Esophagus (tissue), 2 donors: ENCODE data around the gene NOC4L. TPM values are rescaled to one million over a fixed set of nuclear protein-coding genes. Genes with fewer than 3 reads are reported as not detected.
A peak's percentile ranks its signal among the peaks of the same experiment; 100 is the strongest.

Experiments
- H3K27ac ChIP-seq, 2 donors: one replicate each; pipeline ENCODE4 v1.5.1; 2013; ENCODE audit warnings: low read depth in 2 of 2, mild to moderate bottlenecking in 2 of 2, inconsistent platforms in 1 of 2, low read length in 1 of 2, moderate library complexity in 1 of 2
- H3K27me3 ChIP-seq, 2 donors: one replicate each; pipeline ENCODE4 v1.6.1; 2013; ENCODE audit warnings: low read length in 2 of 2, control low read depth in 1 of 2, mild to moderate bottlenecking in 1 of 2; ENCODE audit not compliant: insufficient read depth in 2 of 2, control insufficient read depth in 1 of 2
- H3K36me3 ChIP-seq, 2 donors: one replicate each; pipeline ENCODE4 v1.6.1; 2013; ENCODE audit warnings: low read length in 1 of 2; ENCODE audit not compliant: control insufficient read depth in 2 of 2, insufficient read depth in 2 of 2
- H3K4me1 ChIP-seq, 2 donors: one replicate each; pipeline ENCODE4 v1.6.1; 2013; ENCODE audit warnings: low read length in 1 of 2; ENCODE audit not compliant: control insufficient read depth in 2 of 2, insufficient read depth in 2 of 2
- H3K4me3 ChIP-seq, 2 donors: one replicate each; pipeline ENCODE4 v1.5.1; 2013; ENCODE audit warnings: low read length in 2 of 2, mild to moderate bottlenecking in 2 of 2, low read depth in 1 of 2, moderate library complexity in 1 of 2
- H3K9me3 ChIP-seq, 2 donors: one replicate each; pipeline ENCODE4 v1.6.1; 2013; ENCODE audit warnings: mild to moderate bottlenecking in 2 of 2, low read depth in 1 of 2, low read length in 1 of 2, moderate library complexity in 1 of 2; ENCODE audit not compliant: control insufficient read depth in 2 of 2, insufficient read depth in 1 of 2
- WGBS, 2 donors: extraction: QIAGEN DNeasy Blood & Tissue Kit; methylation state at CpG; one replicate each; pipeline ENCODE4 v1.1.7; 2013; 5-methylcytosine and 5-hydroxymethylcytosine counted together
- polyA plus RNA-seq, 2 donors: library from polyadenylated mRNA; stranded (reverse); fragments of 200-250 nt; gene quantifications; one replicate each; pipeline ENCODE4 v1.2.3, GENCODE V29; 2013
- donor health status: healthy with polysubstance abuse.
- donor health status: Bipolar disorder and iron deficiency.

NOC4L gene
- polyA plus RNA-seq, 2 donors: 20.6 to 22.7 TPM

DNA sequence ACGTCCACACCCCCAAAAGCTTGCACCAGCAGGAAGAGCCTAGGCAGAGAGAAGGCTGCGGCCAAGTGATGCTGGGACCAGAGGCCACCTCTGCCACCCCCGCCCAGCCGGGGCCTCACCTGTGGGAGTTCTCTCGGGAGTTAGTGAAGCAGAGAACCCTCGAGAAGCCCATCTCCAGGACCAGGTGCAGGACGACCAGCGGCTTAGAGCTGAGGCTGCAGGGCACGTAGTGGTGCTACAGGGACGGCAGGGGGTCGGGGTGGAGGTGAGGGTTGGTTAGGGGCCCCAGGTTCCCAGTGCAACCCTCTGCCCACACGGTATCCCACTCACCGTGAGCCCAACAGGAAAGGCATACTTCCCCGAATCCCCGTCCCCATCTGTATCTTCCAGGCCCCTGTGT lies 3.8 kb upstream of the NOC4L start:
- Histone ChIP-seq H3K27me3 (no peaks in the 10 kb centered on the region), H3K9me3 (no peaks in the 10 kb centered on the region), H3K4me3 (no peak overlapping the region), H3K4me1 (peaks cover 6 to 21% of the 10 kb centered on the region in 2 donors), H3K36me3 (peaks cover 13 to 34% of the 10 kb centered on the region in 2 donors), H3K27ac (no peak overlapping the region)
- WGBS, 2 donors: 88 to 92% methylated on average over 15 of the region's 15 CpGs

DNA sequence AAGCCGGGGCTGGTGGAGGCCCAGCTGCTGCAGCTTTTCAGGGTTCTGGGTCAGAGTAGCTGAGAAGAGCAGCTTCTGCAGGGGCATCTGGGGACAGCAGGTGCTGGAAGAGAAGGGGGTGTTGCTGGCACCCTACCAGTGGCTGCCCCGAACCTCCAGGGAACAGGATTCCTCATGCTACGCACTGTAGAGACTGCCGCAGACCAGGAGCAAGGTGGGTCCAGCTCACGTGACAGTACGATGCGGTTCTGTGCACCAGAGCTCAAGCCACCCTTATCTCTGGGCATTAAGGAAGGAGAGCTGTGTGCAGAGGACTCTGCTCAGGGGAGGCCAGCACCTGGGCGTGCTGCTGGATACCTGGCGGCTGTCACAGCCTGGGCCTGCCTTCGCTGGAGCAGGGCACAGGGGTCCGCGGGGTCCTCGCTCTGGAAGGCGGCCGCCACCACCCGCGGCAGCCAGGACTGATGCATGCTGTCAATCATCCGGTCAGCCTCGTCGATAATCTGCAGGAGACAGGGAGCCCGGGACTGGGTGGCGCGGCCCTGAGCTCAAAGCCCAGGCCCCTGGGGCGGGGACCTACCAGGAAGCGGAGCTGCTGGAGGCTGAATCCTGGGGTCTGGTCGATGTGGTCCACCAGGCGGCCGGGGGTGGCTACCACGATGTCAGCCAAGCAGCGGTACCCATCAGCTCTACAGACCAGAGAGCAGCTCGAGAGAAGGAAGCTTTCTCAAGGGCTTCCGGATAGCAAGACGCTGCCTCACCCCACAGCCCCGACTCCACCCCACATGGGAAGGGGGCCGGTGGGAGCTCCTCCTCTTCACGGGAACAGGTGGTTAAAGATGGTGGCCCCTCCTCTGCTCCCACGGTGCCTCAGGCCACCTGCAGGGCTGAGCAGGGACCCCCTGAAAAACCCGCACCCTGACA lies 3.1 kb upstream of the NOC4L start:
- no peaks in the 10 kb centered on the region for H3K27me3 ChIP-seq
- peaks cover 13 to 34% of the 10 kb centered on the region in 2 donors for H3K36me3 ChIP-seq
- 94% methylated on average over 38 of the region's 38 CpGs for WGBS, 2 donors
- no peak overlapping the region for H3K4me3 ChIP-seq
- H3K27ac ChIP-seq: no peak overlapping the region
- peaks cover 6 to 21% of the 10 kb centered on the region in 2 donors for H3K4me1 ChIP-seq
- no peaks in the 10 kb centered on the region for H3K9me3 ChIP-seq

DNA sequence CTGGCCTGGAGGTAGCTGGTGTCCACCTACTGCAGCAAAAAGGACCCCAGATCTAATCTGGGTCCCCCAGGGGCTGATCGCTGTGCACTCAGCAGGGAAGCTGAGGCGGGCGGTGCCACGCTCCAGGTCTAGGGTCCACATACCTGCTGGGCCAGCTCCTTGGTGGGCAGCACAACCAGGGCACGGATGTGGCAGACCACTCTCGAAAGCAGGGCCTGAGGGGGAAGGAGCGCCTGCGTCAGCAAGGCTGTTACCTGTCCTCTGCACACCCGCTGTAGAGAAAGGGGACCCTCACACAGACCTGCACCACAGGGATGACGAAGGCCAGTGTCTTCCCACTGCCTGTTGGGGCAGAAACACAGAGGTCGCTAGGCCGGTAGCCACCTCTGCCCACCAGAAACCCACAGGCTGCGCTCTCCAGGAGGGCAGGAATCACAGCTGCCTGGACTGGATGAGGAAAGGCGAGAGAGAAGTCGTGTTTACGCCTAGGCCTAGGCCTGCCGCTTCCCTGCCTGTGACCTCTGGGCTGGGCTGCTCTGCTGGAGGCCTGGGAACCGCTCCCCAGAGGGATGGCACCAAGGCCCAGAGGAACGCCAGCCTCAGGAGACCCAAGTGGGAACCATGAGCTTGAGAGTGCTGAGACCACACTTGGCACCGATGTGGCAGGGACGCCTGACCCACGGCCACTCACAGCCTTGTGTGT lies 2.1 kb upstream of the NOC4L start:
- Histone ChIP-seq H3K36me3 (peaks cover 13 to 34% of the 10 kb centered on the region in 2 donors), H3K4me1 (peaks cover 6 to 21% of the 10 kb centered on the region in 2 donors), H3K27ac (no peak overlapping the region), H3K27me3 (no peaks in the 10 kb centered on the region), H3K9me3 (no peaks in the 10 kb centered on the region), H3K4me3 (no peak overlapping the region)
- WGBS, 2 donors: 96 to 97% methylated on average over 22 of the region's 22 CpGs

DNA sequence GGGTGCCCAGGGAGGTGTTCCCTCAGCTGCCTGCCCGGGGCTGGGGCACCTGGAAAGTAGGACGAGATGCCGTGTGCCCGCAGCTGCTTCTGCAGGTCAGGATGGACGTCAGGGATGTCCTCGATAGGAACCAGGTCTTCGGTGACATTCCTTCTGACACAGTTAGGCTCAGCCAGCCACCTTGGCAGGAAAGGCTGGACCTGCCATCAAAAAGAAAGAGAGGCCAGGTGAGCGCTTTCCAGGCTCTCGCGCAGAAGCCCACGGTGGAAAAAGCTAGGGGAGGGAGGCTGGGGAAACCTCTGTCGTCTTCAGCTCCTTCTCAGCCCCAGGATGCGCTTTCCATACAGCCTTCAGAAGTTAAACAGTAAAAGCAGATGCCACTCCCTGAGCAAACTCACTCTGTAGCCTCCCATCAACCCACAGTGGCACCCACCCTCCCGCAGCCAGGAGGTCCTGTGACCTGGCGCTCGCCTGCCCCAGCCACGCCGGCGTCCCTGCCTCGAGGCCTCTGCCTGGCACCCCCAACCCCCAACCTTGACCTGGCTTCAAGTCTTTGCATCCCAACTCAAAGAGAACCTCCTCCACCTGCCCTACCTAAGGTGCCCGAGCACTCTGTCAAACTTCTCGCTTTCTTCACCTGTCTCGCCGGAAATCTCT lies 1.4 kb upstream of the NOC4L start:
- no peak overlapping the region for H3K27ac ChIP-seq
- peak overlapping the region; percentile 88 to 100 for H3K4me3 ChIP-seq
- no peaks in the 10 kb centered on the region for H3K9me3 ChIP-seq
- no peaks in the 10 kb centered on the region for H3K27me3 ChIP-seq
- H3K4me1 ChIP-seq: peaks cover 6 to 21% of the 10 kb centered on the region in 2 donors
- peaks cover 13 to 36% of the 10 kb centered on the region in 2 donors for H3K36me3 ChIP-seq
- WGBS, 2 donors: 71 to 73% methylated on average over 24 of the region's 24 CpGs

DNA sequence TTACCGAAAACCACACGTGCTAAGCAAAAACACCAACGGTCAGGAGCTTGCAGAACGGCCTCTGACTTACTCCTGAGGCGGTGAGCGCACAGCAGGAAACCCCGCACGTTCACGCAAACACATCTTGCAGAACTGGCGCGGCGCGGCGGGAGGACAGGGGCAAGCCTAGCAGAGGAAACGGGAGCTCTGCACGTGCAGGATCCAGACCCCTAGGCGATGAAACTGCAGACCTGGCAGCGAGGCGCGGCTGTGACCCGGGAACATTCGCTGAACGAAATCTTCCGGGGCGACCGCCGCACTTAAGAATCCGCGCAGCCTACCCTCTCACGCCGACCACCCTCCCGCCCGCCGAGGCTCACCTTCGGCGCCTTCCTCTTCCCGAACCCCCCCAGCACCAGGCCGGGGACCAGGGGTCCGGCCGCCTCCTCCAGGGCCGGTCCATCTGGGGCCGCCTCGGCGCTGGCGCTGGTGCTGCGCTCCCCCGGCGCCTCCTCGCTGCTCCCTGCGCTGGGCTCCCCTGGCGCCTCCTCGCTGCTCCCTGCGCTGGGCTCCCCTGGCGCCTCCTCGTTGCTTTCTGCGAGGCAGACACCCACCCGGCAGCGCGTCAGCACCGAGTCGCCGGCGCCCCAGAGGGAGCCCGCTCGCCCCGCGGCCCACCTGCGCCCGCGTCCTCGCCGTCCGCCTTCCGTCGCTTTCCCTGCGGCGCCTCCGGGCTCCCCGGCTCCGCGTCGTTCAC lies 753 bp upstream of the NOC4L start:
- WGBS, 2 donors: 1 to 2% methylated on average over 61 to 82 of the region's 82 CpGs
- Histone ChIP-seq H3K36me3 (peaks cover 13 to 39% of the 10 kb centered on the region in 2 donors), H3K4me1 (peaks cover 6 to 21% of the 10 kb centered on the region in 2 donors), H3K4me3 (peak overlapping the region; percentile 88 to 100), H3K9me3 (no peaks in the 10 kb centered on the region), H3K27me3 (no peaks in the 10 kb centered on the region), H3K27ac (peak overlapping the region; percentile 68 to 69)

DNA sequence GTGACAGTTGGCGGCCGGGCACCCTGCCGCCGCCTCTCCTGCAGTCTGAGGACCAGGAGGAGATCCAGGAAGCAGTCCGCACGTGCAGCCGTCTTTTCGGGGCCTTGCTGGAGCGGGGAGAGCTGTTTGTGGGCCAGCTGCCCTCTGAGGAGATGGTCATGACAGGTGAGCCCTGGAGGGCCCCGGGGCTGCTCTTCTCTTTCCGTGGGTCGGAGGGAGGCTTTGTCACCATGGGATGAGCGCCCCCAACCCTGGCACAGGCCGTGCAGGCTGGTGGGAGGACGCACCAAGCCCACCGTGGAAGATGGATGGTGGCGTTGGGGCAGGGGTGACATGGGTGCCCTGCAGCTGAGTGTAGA lies 532 bp downstream of the NOC4L start:
- 2 to 4% methylated on average over 17 of the region's 17 CpGs for WGBS, 2 donors
- H3K4me3 ChIP-seq: peak overlapping the region; percentile 88 to 100
- H3K4me1 ChIP-seq: peaks cover 6 to 21% of the 10 kb centered on the region in 2 donors
- H3K27ac ChIP-seq: peak overlapping the region; percentile 81 to 85
- no peaks in the 10 kb centered on the region for H3K9me3 ChIP-seq
- H3K27me3 ChIP-seq: no peaks in the 10 kb centered on the region
- peaks cover 13 to 32% of the 10 kb centered on the region in 2 donors for H3K36me3 ChIP-seq

DNA sequence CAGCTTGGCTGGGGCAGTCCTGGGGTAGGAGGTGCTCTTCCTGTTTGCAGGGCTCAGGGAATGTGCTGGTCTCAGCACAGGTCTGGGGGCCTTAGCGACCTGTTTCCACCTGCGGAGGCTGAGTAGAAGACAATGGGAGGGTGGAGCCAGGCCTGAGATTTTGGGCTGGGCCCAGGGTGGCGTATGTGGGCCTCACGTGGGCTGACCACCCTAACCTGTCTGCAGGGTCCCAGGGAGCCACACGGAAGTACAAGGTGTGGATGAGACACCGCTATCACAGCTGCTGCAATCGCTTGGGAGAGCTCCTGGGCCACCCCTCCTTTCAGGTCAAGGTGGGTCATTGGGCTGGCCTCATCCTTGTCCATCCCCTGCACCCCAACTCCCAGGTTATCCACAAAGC lies 1.1 kb downstream of the NOC4L start:
- Histone ChIP-seq H3K4me3 (peak overlapping the region; percentile 88 to 100), H3K9me3 (no peaks in the 10 kb centered on the region), H3K4me1 (peaks cover 6 to 21% of the 10 kb centered on the region in 2 donors), H3K27me3 (no peaks in the 10 kb centered on the region), H3K27ac (no peak overlapping the region), H3K36me3 (peaks cover 9 to 27% of the 10 kb centered on the region in 2 donors)
- whole genome bisulfite sequencing, 2 donors: 67 to 75% methylated on average over 7 of the region's 7 CpGs

DNA sequence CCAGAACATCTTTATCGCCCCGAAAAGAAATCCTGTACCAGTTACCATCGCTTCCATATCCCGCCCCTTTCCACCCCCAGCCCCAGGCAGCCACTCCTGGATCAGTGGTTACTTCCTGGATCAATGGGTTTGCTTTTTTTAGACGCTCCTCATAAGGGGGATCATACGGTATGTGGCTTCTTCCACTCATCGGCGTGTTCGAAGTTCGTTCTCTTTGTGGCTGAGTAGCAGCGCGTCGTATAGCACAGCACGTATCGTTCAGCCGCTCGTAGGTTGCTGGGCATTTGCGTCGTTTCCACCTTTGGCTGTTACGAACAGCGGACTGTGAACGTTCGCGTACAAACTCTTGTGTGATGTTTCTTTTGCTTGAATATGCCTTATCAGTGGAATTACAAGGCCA lies 1.8 kb downstream of the NOC4L start:
- Histone ChIP-seq H3K27ac (no peak overlapping the region), H3K4me3 (no peak overlapping the region), H3K27me3 (no peaks in the 10 kb centered on the region), H3K9me3 (no peaks in the 10 kb centered on the region), H3K36me3 (peaks cover 9 to 24% of the 10 kb centered on the region in 2 donors), H3K4me1 (peaks cover 6 to 21% of the 10 kb centered on the region in 2 donors)
- WGBS, 2 donors: 92 to 95% methylated on average over 24 of the region's 24 CpGs
